Loucy (cell line): ENCODE results near the gene PPP2R1A.

ENCODE experiments used
- H2AFZ ChIP-seq: fragments of 200-600 bp; sonication (generic); 2 replicates; pipeline ENCODE4 v1.6.0; 2016; ENCODE audit warnings: antibody characterized with exemption, mild to moderate bottlenecking, low read length, moderate library complexity
- H3F3A ChIP-seq: fragments of 200-600 bp; 2 replicates; pipeline ENCODE4 v1.6.0; 2016; ENCODE audit warnings: antibody characterized with exemption, low read depth, mild to moderate bottlenecking
- H3K27me3 ChIP-seq: fragments of 200-600 bp; sonication (generic); 2 replicates; pipeline ENCODE4 v1.6.1; 2014; ENCODE audit warnings: low read length, mild to moderate bottlenecking; ENCODE audit not compliant: insufficient read depth, poor library complexity, severe bottlenecking
- H3K36me3 ChIP-seq: fragments of 200-600 bp; sonication (generic); 2 replicates; pipeline ENCODE4 v1.6.1; 2016; ENCODE audit warnings: low read length; ENCODE audit not compliant: insufficient read depth
- H3K4me1 ChIP-seq: fragments of 200-600 bp; sonication (generic); 2 replicates; pipeline ENCODE4 v1.5.1; 2014; ENCODE audit warnings: low read length, mild to moderate bottlenecking; ENCODE audit not compliant: insufficient read depth, poor library complexity, severe bottlenecking
- H3K4me2 ChIP-seq: fragments of 200-600 bp; sonication (generic); 2 replicates; pipeline ENCODE4 v1.6.0; 2014; ENCODE audit warnings: antibody characterized with exemption, low read length, low read depth, mild to moderate bottlenecking; ENCODE audit not compliant: poor library complexity, severe bottlenecking
- H3K4me3 ChIP-seq: fragments of 200-600 bp; sonication (generic); 2 replicates; pipeline ENCODE4 v1.5.1; 2014; ENCODE audit warnings: low read length, mild to moderate bottlenecking, mixed read lengths; ENCODE audit not compliant: poor library complexity, severe bottlenecking
- H3K79me2 ChIP-seq: fragments of 200-600 bp; sonication (generic); 2 replicates; pipeline ENCODE4 v1.6.1; 2014; ENCODE audit warnings: low read length; ENCODE audit not compliant: insufficient read depth
- H3K9ac ChIP-seq: fragments of 200-600 bp; sonication (generic); 2 replicates; pipeline ENCODE4 v1.6.0; 2014; ENCODE audit warnings: mild to moderate bottlenecking, low read depth, low read length, moderate library complexity; ENCODE audit not compliant: poor library complexity, severe bottlenecking
- H3K9me2 ChIP-seq: fragments of 200-600 bp; sonication (generic); replicated peaks from 2 replicates; pipeline ENCODE4 v1.6.1; 2016; ENCODE audit warnings: low read depth, low read length, mixed read lengths
- H3K9me3 ChIP-seq: fragments of 200-600 bp; sonication (generic); 2 replicates; pipeline ENCODE4 v1.6.1; 2014; ENCODE audit warnings: mild to moderate bottlenecking, antibody characterized with exemption, low read length, low read depth; ENCODE audit not compliant: insufficient read depth
- H4K20me1 ChIP-seq: fragments of 200-600 bp; sonication (generic); 2 replicates; pipeline ENCODE4 v1.6.0; 2014; ENCODE audit warnings: antibody characterized with exemption, low read length, mild to moderate bottlenecking; ENCODE audit not compliant: insufficient read depth, poor library complexity, severe bottlenecking
- CTCF ChIP-seq: fragments of 200-600 bp; sonication (generic); conservative IDR thresholded peaks from 2 replicates; pipeline ENCODE4 v1.5.1; 2014; ENCODE audit warnings: mild to moderate bottlenecking, antibody characterized with exemption, low read length
- EZH2phosphoT487 ChIP-seq: fragments of 200-600 bp; IDR thresholded peaks from 2 replicates; pipeline ENCODE4 v1.6.1; 2018; ENCODE audit warnings: antibody characterized with exemption, mild to moderate bottlenecking, moderate library complexity, borderline replicate concordance

PPP2R1A gene

GRCh38 chr19:52226652-52227051 lies 36.8 kb downstream of the PPP2R1A start:
- Histone ChIP-seq H3K36me3 (peaks cover 70% of the 10 kb centered on the region; the same call in 1 of the 2 replicates), H3K9ac (no peak overlapping the region), H2AFZ (no peak overlapping the region), H3K4me3 (no peak overlapping the region), H3K79me2 (no peaks in the 10 kb centered on the region), H3K4me1 (no peaks in the 10 kb centered on the region), H4K20me1 (no peaks in the 10 kb centered on the region), H3K4me2 (no peak overlapping the region), H3K9me2 (no peaks in the 10 kb centered on the region), H3F3A (no peaks in the 10 kb centered on the region), H3K27me3 (no peaks in the 10 kb centered on the region), H3K9me3 (no peaks in the 10 kb centered on the region)
- TF ChIP-seq CTCF (no peak), EZH2phosphoT487 (no peak)

- H4K20me1 ChIP-seq, result no peaks in the 10 kb centered on the region
- no peak overlapping the region for H3K4me2 ChIP-seq
- TF ChIP-seq EZH2phosphoT487, result no peak
- TF ChIP-seq CTCF, result no peak
- no peak overlapping the region for H3K4me3 ChIP-seq
- H3K79me2 ChIP-seq, result no peaks in the 10 kb centered on the region
- no peaks in the 10 kb centered on the region for H3K9me3 ChIP-seq
- H3K4me1 ChIP-seq, result no peaks in the 10 kb centered on the region
- H3F3A ChIP-seq, result no peaks in the 10 kb centered on the region
- no peaks in the 10 kb centered on the region for H3K27me3 ChIP-seq
- no peaks in the 10 kb centered on the region for H3K9me2 ChIP-seq
- H3K36me3 ChIP-seq, result peaks cover 63% of the 10 kb centered on the region; the same call in 1 of the 2 replicates
- H2AFZ ChIP-seq, result no peak overlapping the region
- H3K9ac ChIP-seq, result no peak overlapping the region
Measured at GRCh38 chr19:52227196-52227940, 37.5 kb downstream of the PPP2R1A start.

GRCh38 chr19:52227980-52228379 lies 38.1 kb downstream of the PPP2R1A start:
- TF ChIP-seq EZH2phosphoT487 (no peak), CTCF (no peak)
- Histone ChIP-seq H3K27me3 (no peaks in the 10 kb centered on the region), H3K79me2 (no peaks in the 10 kb centered on the region), H3K4me3 (no peak overlapping the region), H3K9me2 (no peaks in the 10 kb centered on the region), H3K4me1 (no peaks in the 10 kb centered on the region), H2AFZ (no peak overlapping the region), H3K9me3 (no peaks in the 10 kb centered on the region), H4K20me1 (no peaks in the 10 kb centered on the region), H3K4me2 (no peak overlapping the region), H3K36me3 (peaks cover 56% of the 10 kb centered on the region; the same call in 1 of the 2 replicates), H3K9ac (no peak overlapping the region), H3F3A (no peaks in the 10 kb centered on the region)
